HAP-1 (cell line): ENCODE results near the gene SORCS3.
A peak's percentile ranks its signal among the peaks of the same experiment; 100 is the strongest.

Experiments
- DNase-seq, 2 experiments: peaks; one replicate each; pipeline ENCODE4 v3.0.0-alpha.2; 2016 to 2020; ENCODE audit warnings: low spot score in 2 of 2
- H3K27me3 ChIP-seq: fragments of 250-450 bp; sonication (Bioruptor Pico); 2 replicates; pipeline ENCODE4 v1.5.1; 2020; ENCODE audit warnings: low read depth, mild to moderate bottlenecking, moderate library complexity
- H3K36me3 ChIP-seq: fragments of 250-450 bp; sonication (Bioruptor Pico); replicated peaks from 2 replicates; pipeline ENCODE4 v1.5.1; 2020; ENCODE audit warnings: mild to moderate bottlenecking
- H3K4me1 ChIP-seq: fragments of 250-450 bp; sonication (Bioruptor Pico); 2 replicates; pipeline ENCODE4 v1.5.1; 2020; ENCODE audit warnings: mild to moderate bottlenecking
- H3K4me3 ChIP-seq: fragments of 250-450 bp; sonication (Bioruptor Pico); 2 replicates; pipeline ENCODE4 v1.5.1; 2020; ENCODE audit warnings: mild to moderate bottlenecking, moderate library complexity
- H3K9me3 ChIP-seq: fragments of 250-450 bp; sonication (Bioruptor Pico); 2 replicates; pipeline ENCODE4 v1.5.1; 2020; ENCODE audit warnings: mild to moderate bottlenecking, moderate library complexity
- in situ Hi-C: fragments of 300-500 bp; cut with MboI; formaldehyde crosslinking; loops from 3 replicates; pipeline ENCODE4 v1.14.3; 2020; ENCODE audit warnings: low sequenced_read_pairs, inconsistent platforms, mixed read lengths

Gene SORCS3

DNA sequence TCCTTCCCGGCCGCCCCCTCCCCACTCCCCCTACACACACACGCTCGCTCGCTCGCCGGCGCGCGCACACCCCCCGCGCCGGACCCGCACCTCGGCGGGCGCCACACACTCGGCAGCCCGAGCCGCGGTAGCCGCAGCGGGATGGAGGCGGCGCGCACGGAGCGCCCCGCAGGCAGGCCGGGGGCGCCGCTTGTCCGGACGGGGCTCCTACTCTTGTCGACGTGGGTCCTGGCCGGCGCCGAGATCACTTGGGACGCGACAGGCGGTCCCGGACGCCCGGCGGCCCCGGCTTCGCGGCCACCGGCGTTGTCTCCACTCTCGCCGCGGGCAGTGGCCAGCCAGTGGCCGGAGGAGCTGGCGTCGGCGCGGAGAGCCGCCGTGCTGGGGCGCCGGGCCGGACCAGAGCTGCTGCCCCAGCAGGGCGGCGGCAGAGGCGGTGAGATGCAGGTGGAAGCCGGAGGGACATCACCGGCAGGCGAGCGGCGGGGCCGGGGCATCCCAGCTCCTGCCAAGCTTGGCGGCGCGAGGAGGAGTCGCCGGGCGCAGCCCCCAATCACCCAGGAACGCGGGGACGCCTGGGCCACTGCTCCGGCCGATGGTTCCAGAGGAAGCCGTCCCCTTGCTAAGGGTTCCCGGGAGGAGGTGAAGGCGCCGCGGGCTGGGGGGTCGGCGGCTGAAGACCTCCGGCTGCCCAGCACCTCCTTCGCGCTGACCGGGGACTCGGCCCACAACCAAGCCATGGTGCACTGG is at the start of gene SORCS3:
Gene SORCS3 (plus strand): TSS at position 104 of the 750 bp plus-strand sequence.
- in situ Hi-C loops = no loop called here
- H3K27me3 ChIP-seq = peaks cover 36% of the 10 kb centered on the region
- H3K9me3 ChIP-seq = no peaks in the 10 kb centered on the region
- no peaks in the 10 kb centered on the region for H3K4me1 ChIP-seq
- no peak within 1 kb of the TSS for H3K4me3 ChIP-seq
- no peaks in the 10 kb centered on the region for H3K36me3 ChIP-seq
- no peak for DNase-seq

DNA sequence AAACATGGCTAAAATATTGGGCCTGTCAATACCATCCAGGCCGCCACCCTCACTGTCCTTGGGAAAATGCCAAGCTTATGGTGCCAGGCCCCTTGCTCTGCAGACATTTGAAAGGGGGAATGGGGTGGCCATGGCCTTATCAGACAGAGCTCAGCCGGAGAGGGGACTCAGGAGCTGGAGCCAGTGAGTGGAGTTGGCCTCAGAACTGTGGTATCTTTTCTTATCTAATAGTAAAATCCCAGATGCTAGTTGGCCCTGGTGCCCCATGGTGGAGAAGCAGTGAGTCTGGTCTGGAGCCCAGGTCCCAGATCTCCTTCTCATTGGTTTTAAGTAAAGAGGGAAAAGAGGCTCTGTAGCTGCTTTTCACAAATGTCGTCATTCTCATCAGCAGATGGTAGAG is 49.6 kb upstream of the SORCS3 start:
- no peak for DNase-seq
- Histone ChIP-seq H3K36me3 (no peaks in the 10 kb centered on the region), H3K4me3 (no peak overlapping the region), H3K9me3 (no peaks in the 10 kb centered on the region), H3K4me1 (no peaks in the 10 kb centered on the region), H3K27me3 (no peaks in the 10 kb centered on the region)
- in situ Hi-C loops = no loop called here

DNA sequence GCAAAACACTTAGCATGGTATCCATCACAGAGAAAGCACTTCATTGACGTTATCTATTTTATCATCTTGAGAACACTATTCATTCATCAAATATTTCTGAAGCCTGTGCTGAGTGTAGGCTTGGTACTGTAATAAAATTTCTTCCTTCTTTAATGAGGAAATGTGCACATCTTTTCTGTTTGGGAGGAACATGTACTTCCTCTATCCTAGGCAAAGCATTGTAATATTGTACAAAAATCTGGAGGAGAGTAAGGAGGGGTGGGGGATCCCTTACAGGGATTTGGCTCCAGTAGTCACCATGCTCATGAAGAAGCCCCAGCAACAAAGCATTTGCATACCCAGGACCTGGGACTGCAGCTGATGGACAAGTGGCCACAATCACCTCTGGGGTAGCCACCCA is 39.9 kb upstream of the SORCS3 start:
- H3K4me3 ChIP-seq = no peak overlapping the region
- H3K36me3 ChIP-seq = no peaks in the 10 kb centered on the region
- DNase-seq = no peak
- no peaks in the 10 kb centered on the region for H3K4me1 ChIP-seq
- no peaks in the 10 kb centered on the region for H3K9me3 ChIP-seq
- in situ Hi-C loops = no loop called here
- H3K27me3 ChIP-seq = peaks cover 3% of the 10 kb centered on the region; the same call in 1 of the 2 replicates

DNA sequence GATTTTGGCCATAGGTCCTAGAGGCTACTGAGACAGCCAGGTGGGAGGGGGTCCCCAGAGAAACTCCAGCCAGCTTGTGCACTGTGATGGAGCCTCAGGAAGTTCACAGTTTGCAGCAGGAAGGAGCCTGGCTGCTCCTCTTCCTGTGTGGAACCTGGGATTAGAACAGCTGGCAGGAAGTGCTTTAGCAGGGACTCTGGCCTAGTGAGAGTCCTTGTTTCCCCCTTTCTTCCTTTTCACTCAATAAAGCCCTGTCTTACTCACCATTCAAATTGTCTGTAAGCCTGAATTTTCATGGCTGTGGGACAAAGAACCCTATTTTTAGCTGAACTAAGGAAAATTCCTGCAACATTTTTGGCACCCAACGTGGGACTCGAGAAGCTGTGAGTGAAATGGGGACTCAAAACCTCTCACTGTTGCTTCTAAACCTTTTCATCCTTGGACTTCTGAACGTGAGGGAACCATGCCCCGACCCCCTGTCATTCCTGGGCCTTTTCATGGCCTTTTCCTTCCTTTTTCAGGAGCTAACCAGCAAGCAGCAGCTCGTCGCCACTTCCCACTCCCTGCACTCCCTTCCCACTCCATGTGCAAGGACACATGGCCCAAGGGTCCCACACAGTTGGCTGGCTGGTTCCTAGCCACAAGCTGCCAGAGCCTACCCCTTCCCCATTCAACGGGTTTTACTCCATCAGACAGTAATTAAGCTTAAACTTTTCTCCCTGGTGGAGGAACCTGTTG is 32.8 kb upstream of the SORCS3 start:
- no peak for DNase-seq
- Histone ChIP-seq H3K36me3 (no peaks in the 10 kb centered on the region), H3K9me3 (no peaks in the 10 kb centered on the region), H3K27me3 (no peaks in the 10 kb centered on the region), H3K4me3 (no peak overlapping the region), H3K4me1 (no peaks in the 10 kb centered on the region)
- in situ Hi-C loops = no loop called here

DNA sequence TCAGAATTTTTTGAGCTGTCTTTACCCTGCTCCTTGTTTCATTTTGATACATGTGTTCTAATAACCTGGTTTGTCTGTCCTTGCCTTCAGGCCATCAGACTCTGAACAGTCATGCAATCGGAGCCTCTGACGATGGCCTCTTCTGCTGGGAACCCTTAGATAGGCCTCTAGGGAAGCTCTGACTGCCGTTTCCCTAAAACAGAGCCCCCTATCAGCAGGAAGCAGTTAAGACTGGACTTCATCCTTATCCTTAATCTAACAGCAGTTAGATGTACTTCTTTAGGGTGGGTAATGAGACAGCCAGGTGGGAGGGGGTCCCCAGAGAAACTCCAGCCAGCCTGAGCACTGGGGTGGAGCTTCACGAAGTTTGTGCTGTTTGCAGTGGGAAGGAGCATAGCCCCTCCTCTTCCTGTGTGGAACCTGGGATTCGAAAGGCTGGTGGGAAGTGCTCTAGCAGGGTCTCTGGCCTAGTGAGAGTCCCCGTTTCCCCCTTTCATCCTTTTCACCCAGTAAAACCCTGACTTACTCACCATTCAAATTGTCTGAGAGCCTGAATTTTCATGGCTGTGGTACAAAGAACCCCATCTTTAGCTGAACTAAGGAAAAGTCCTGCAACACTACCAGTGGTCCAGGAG is 28.4 kb upstream of the SORCS3 start:
- Histone ChIP-seq H3K4me1 (no peaks in the 10 kb centered on the region), H3K27me3 (no peaks in the 10 kb centered on the region), H3K9me3 (no peaks in the 10 kb centered on the region), H3K36me3 (no peaks in the 10 kb centered on the region), H3K4me3 (no peak overlapping the region)
- in situ Hi-C loops = no loop called here
- DNase-seq = no peak

DNA sequence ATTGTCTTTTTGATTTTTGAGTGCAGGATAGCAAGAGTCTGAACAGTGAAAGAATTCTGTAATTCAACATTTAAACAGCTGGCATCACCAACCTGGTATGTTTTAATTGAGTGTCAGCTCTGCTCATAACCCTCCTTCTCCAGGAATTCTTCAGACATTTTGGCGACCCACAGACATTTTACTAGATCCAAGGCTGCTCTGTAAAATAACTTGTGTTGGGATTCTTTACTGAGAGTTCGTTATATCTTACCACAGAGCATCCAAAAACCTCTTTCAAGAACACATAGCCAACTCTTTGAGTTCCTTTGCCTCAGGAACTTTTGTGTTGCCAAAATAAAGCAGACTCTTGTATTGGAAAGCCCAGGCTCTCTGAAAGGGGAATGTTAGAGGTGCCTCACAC is 27.7 kb upstream of the SORCS3 start:
- in situ Hi-C loops = no loop called here
- H3K4me1 ChIP-seq = no peaks in the 10 kb centered on the region

DNA sequence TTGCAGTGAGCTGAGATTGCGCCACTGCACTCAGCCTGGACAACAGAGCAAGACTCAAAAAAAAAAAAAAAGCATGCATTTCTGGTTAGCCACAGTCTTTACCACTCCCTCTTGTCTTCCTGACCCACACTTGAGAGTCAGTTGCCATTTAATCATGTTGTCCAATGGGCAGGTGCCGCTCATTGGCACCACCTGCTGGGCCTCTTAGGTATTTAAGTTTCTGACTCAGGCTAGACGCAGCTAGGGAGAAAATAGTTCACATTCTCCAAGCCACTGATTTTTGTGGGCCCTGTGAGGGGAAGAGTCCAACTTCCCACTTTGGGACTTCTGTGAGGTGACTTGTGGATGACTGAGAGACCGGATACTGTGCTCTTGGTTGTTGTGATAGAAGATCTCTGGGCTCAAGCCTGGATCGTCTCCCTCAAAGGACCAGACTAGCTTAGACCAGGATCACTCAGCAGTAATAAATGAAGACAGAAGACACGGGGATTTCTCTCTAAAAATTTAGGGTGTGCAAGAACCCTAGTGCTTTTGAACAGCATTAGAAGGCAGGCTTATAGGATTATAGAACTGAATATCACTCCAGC is 26.8 kb upstream of the SORCS3 start:
- in situ Hi-C loops = no loop called here
- Histone ChIP-seq H3K27me3 (no peaks in the 10 kb centered on the region), H3K4me1 (no peaks in the 10 kb centered on the region), H3K36me3 (no peaks in the 10 kb centered on the region), H3K4me3 (no peak overlapping the region), H3K9me3 (no peaks in the 10 kb centered on the region)
- peak; percentile 12 to 65 for DNase-seq

More for the DNA sequence above, 27.7 kb upstream of the SORCS3 start:
- H3K36me3 ChIP-seq = no peaks in the 10 kb centered on the region
- no peak for DNase-seq
- H3K27me3 ChIP-seq = no peaks in the 10 kb centered on the region
- no peaks in the 10 kb centered on the region for H3K9me3 ChIP-seq
- no peak overlapping the region for H3K4me3 ChIP-seq

DNA sequence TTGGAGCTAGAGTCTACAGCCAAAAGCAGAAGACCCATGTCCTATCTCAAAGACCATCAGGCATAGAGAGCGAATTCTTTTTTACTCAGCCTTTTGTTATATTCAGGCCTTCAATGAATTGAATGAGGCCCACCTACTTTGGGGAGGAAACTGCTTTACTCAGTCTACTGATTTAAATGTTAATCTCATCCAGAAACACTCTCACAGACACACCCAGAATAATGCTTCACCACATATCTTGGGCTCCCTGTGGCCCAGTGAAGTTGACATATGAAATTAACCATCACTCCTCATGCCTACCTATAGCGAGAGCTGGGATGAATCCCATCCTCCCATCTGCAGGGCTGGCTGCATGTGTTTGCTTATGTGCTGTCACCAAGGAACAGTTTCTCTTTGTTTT is 26.0 kb upstream of the SORCS3 start:
- in situ Hi-C loops = no loop called here
- Histone ChIP-seq H3K4me1 (no peaks in the 10 kb centered on the region), H3K36me3 (no peaks in the 10 kb centered on the region), H3K27me3 (no peaks in the 10 kb centered on the region), H3K9me3 (no peaks in the 10 kb centered on the region), H3K4me3 (no peak overlapping the region)
- DNase-seq = no peak

DNA sequence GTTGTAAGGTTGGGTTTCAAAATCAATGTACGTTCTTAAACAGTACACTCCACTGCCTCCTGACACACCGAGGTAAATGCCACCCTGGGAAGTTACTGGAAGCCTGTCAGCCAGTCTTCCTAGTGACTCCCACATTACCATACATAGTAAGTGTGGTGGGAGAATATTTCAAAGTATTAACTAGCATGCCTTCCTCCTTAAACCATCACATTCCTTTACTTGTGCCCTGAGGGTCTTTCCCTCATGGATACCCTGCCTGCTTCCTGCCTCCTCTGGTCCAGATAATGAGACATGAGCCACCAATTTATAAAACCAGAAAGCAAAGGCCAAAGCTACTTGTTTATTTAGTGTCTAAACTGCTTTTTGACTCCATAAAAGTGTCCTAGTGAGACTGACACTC is 23.3 kb upstream of the SORCS3 start:
- Histone ChIP-seq H3K27me3 (no peaks in the 10 kb centered on the region), H3K9me3 (no peaks in the 10 kb centered on the region), H3K4me1 (no peaks in the 10 kb centered on the region), H3K36me3 (no peaks in the 10 kb centered on the region), H3K4me3 (no peak overlapping the region)
- DNase-seq = no peak
- in situ Hi-C loops = no loop called here

DNA sequence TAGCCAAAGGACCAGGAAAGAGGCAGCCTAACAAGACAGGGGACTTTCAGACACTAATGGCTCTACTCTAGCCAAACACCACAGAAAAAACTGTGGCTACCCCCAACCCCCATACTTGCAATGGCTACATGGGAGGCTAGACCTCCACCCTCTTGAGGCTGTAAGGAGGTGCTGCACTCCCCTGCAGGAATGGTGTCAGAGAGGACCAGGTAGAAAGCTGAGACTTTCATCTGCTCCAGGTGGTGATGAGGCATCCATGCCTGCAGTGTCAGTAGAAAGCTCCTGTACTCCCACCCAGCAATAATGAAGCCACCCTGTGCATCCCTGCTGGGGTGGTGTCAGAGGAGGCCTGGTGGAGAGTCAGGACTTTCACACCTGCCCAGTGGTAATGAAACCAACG is 18.9 kb upstream of the SORCS3 start:
- no peak for DNase-seq
- Histone ChIP-seq H3K4me1 (no peaks in the 10 kb centered on the region), H3K9me3 (no peaks in the 10 kb centered on the region), H3K4me3 (no peak overlapping the region), H3K36me3 (no peaks in the 10 kb centered on the region), H3K27me3 (no peaks in the 10 kb centered on the region)
- in situ Hi-C loops = no loop called here

DNA sequence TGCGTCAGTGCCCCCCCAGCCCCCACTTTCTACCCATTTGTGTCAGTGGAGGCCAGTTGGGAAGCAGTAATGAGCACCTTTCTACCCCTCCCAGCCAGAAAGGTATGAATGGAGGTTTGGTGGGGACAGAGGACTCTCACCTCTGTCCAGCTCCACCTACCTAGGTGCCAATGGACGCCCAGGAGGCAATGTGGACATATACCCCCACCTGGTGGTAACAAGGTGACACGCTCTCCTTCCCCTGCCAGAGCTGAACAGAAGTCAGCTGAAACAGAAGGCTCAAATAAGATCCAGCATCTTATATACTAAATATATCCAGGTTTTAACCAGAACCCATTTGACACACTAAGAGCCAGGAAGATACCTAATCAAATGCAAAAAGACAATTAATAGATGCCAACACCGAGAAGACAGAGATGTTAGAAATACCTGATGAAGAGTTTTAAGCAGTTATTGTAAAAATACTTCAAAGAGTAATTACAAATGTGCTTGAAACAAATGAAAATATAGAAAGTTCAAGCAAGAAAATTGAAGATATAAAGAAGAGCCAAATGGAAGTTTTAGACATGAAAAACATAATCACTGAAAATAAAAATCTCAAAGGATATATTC is 18.4 kb upstream of the SORCS3 start:
- Histone ChIP-seq H3K36me3 (no peaks in the 10 kb centered on the region), H3K4me1 (no peaks in the 10 kb centered on the region), H3K4me3 (no peak overlapping the region), H3K27me3 (no peaks in the 10 kb centered on the region), H3K9me3 (no peaks in the 10 kb centered on the region)
- in situ Hi-C loops = no loop called here
- peak in 1 of 2 experiments; percentile 33 for DNase-seq

DNA sequence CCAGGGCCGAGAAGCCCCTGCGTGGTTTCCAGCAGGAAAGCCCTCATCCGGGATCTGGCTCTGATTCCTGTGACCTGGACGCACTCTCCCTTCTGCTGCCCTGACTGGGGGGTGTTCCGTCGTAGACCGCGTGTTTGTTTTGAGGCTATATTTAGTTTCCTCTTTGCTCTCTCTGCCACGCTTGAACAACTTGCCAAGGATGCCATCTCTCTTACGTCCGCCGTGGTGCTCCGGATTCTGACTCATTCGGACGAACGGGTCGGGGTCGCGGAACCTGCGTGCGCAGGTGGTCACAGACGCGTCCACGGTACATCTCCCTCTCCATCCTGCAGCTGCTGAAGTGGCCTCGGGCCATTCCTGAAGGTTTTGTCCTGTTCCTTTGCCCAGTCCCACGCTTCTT is 10.4 kb upstream of the SORCS3 start:
- DNase-seq = no peak
- Histone ChIP-seq H3K9me3 (no peaks in the 10 kb centered on the region), H3K4me3 (no peak overlapping the region), H3K27me3 (peaks cover 3% of the 10 kb centered on the region; the same call in 1 of the 2 replicates), H3K4me1 (no peaks in the 10 kb centered on the region), H3K36me3 (no peaks in the 10 kb centered on the region)
- in situ Hi-C loops = no loop called here

DNA sequence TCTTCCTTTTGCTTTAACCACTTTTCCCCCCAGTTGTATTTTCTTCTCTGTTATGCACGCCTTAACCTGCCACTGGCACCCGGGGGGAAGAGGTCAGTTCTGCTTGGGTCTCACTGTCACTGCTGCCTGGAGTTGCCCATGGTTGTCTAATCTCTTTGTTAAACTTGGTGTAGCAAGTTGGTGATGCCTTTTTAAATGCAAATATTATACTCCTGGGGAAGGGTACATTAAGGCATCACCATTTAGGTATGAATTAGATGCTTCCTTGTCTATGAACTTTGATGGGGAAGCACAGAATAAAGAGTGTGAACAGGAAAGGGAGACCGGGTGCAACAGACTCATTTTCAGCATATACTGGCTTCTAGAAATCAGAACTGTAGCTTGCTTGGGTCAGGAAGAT is 9.1 kb upstream of the SORCS3 start:
- in situ Hi-C loops = no loop called here
- H3K4me1 ChIP-seq = no peaks in the 10 kb centered on the region
- no peak overlapping the region for H3K4me3 ChIP-seq
- H3K36me3 ChIP-seq = no peaks in the 10 kb centered on the region
- peaks cover 7% of the 10 kb centered on the region; the same call in 1 of the 2 replicates for H3K27me3 ChIP-seq
- no peak for DNase-seq
- no peaks in the 10 kb centered on the region for H3K9me3 ChIP-seq
